ENCODE measurements around the gene BTBD2.

BTBD2 gene

GRCh38 chr19:2050349-2050990 is 35.0 kb upstream of the BTBD2 start:
- H3K9me3 ChIP-seq (ENCODE audit: control insufficient read depth in 1 of 2, low read length in 2 of 2) = no peaks in the 10 kb centered on the region
- H3K9ac ChIP-seq (ENCODE audit: low read depth in 1 of 2, low read length in 2 of 2) = peak overlapping the region; percentile 98 to 100
- peaks cover 52 to 62% of the 10 kb centered on the region in 2 donors for H3K4me1 ChIP-seq (ENCODE audit: control insufficient read depth in 1 of 2, insufficient read depth in 2 of 2, low read length in 2 of 2)
- H3K36me3 ChIP-seq (ENCODE audit: control insufficient read depth in 1 of 2, insufficient read depth in 2 of 2, low read length in 2 of 2) = peaks cover 11 to 19% of the 10 kb centered on the region in 2 donors
- no peaks in the 10 kb centered on the region for H3K27me3 ChIP-seq (ENCODE audit: control insufficient read depth in 1 of 2, insufficient read depth in 2 of 2, low read length in 2 of 2)
- H3K4me3 ChIP-seq (ENCODE audit: low read depth in 1 of 2, low read length in 2 of 2) = peak overlapping the region; percentile 91 to 94
- H3K27ac ChIP-seq (ENCODE audit: low read depth, low read length) = peak overlapping the region; percentile 96

GRCh38 chr19:2049741-2050348 is 34.3 kb upstream of the BTBD2 start:
- H3K4me1 ChIP-seq (ENCODE audit: control insufficient read depth in 1 of 2, insufficient read depth in 2 of 2, low read length in 2 of 2) = peaks cover 53 to 64% of the 10 kb centered on the region in 2 donors
- peak overlapping the region; percentile 98 to 100 for H3K9ac ChIP-seq (ENCODE audit: low read depth in 1 of 2, low read length in 2 of 2)
- peak overlapping the region; percentile 91 to 94 for H3K4me3 ChIP-seq (ENCODE audit: low read depth in 1 of 2, low read length in 2 of 2)
- no peaks in the 10 kb centered on the region for H3K27me3 ChIP-seq (ENCODE audit: control insufficient read depth in 1 of 2, insufficient read depth in 2 of 2, low read length in 2 of 2)
- H3K36me3 ChIP-seq (ENCODE audit: control insufficient read depth in 1 of 2, insufficient read depth in 2 of 2, low read length in 2 of 2) = peaks cover 11 to 25% of the 10 kb centered on the region in 2 donors
- peak overlapping the region; percentile 96 for H3K27ac ChIP-seq (ENCODE audit: low read depth, low read length)
- H3K9me3 ChIP-seq (ENCODE audit: control insufficient read depth in 1 of 2, low read length in 2 of 2) = no peaks in the 10 kb centered on the region

GRCh38 chr19:2048959-2049740 is 33.6 kb upstream of the BTBD2 start:
- H3K4me3 ChIP-seq (ENCODE audit: low read depth in 1 of 2, low read length in 2 of 2) = peak overlapping the region; percentile 91 to 94
- peak overlapping the region; percentile 96 for H3K27ac ChIP-seq (ENCODE audit: low read depth, low read length)
- H3K9ac ChIP-seq (ENCODE audit: low read depth in 1 of 2, low read length in 2 of 2) = peak overlapping the region; percentile 98 to 100
- H3K9me3 ChIP-seq (ENCODE audit: control insufficient read depth in 1 of 2, low read length in 2 of 2) = no peaks in the 10 kb centered on the region
- peaks cover 11 to 32% of the 10 kb centered on the region in 2 donors for H3K36me3 ChIP-seq (ENCODE audit: control insufficient read depth in 1 of 2, insufficient read depth in 2 of 2, low read length in 2 of 2)
- no peaks in the 10 kb centered on the region for H3K27me3 ChIP-seq (ENCODE audit: control insufficient read depth in 1 of 2, insufficient read depth in 2 of 2, low read length in 2 of 2)
- peaks cover 56 to 71% of the 10 kb centered on the region in 2 donors for H3K4me1 ChIP-seq (ENCODE audit: control insufficient read depth in 1 of 2, insufficient read depth in 2 of 2, low read length in 2 of 2)

GRCh38 chr19:2048104-2048958 is 32.8 kb upstream of the BTBD2 start:
- Histone ChIP-seq H3K36me3 (ENCODE audit: control insufficient read depth in 1 of 2, insufficient read depth in 2 of 2, low read length in 2 of 2) (peaks cover 11 to 37% of the 10 kb centered on the region in 2 donors), H3K9ac (ENCODE audit: low read depth in 1 of 2, low read length in 2 of 2) (peak overlapping the region; percentile 98 to 100), H3K27ac (ENCODE audit: low read depth, low read length) (peak overlapping the region; percentile 5), H3K27me3 (ENCODE audit: control insufficient read depth in 1 of 2, insufficient read depth in 2 of 2, low read length in 2 of 2) (no peaks in the 10 kb centered on the region), H3K4me1 (ENCODE audit: control insufficient read depth in 1 of 2, insufficient read depth in 2 of 2, low read length in 2 of 2) (peaks cover 59 to 72% of the 10 kb centered on the region in 2 donors), H3K9me3 (ENCODE audit: control insufficient read depth in 1 of 2, low read length in 2 of 2) (no peaks in the 10 kb centered on the region), H3K4me3 (ENCODE audit: low read depth in 1 of 2, low read length in 2 of 2) (peak overlapping the region; percentile 91 to 94)

- H3K27ac ChIP-seq (ENCODE audit: low read depth, low read length) = peak overlapping the region; percentile 30
- peak overlapping the region in 1 of 2 donors; percentile 94 for H3K4me3 ChIP-seq (ENCODE audit: low read depth in 1 of 2, low read length in 2 of 2)
Measured at GRCh38 chr19:2047449-2048103, 32.1 kb upstream of the BTBD2 start.

DNA sequence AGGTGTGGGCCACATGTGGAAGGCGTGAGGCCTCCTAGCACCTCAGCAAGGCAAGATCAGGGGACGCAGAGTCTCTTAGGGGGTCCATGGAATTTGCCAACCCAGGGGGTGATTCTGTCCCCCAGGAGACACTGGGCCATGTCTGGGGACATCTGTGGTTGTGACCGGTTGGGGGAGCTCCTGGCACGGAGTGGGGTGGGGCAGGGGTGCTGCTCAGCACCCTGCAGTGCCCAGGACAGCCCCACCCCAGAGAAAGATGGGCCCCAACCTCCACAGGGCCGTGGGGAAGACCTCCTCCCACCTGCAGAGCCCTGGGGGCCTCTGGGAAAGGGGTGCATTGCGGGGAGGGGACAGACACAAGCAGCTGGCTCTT is 31.5 kb upstream of the BTBD2 start:
- Histone ChIP-seq H3K27ac (ENCODE audit: low read depth, low read length) (peak overlapping the region; percentile 30), H3K36me3 (ENCODE audit: control insufficient read depth in 1 of 2, insufficient read depth in 2 of 2, low read length in 2 of 2) (peaks cover 11 to 44% of the 10 kb centered on the region in 2 donors), H3K4me3 (ENCODE audit: low read depth in 1 of 2, low read length in 2 of 2) (peak overlapping the region in 1 of 2 donors; percentile 94), H3K9me3 (ENCODE audit: control insufficient read depth in 1 of 2, low read length in 2 of 2) (no peaks in the 10 kb centered on the region), H3K27me3 (ENCODE audit: control insufficient read depth in 1 of 2, insufficient read depth in 2 of 2, low read length in 2 of 2) (no peaks in the 10 kb centered on the region), H3K9ac (ENCODE audit: low read depth in 1 of 2, low read length in 2 of 2) (peak overlapping the region in 1 of 2 donors; percentile 49), H3K4me1 (ENCODE audit: control insufficient read depth in 1 of 2, insufficient read depth in 2 of 2, low read length in 2 of 2) (peaks cover 65 to 78% of the 10 kb centered on the region in 2 donors)

More at GRCh38 chr19:2047449-2048103, 32.1 kb upstream of the BTBD2 start:
- H3K4me1 ChIP-seq (ENCODE audit: control insufficient read depth in 1 of 2, insufficient read depth in 2 of 2, low read length in 2 of 2) = peaks cover 66 to 80% of the 10 kb centered on the region in 2 donors
- no peaks in the 10 kb centered on the region for H3K27me3 ChIP-seq (ENCODE audit: control insufficient read depth in 1 of 2, insufficient read depth in 2 of 2, low read length in 2 of 2)
- peak overlapping the region; percentile 49 to 100 for H3K9ac ChIP-seq (ENCODE audit: low read depth in 1 of 2, low read length in 2 of 2)
- H3K36me3 ChIP-seq (ENCODE audit: control insufficient read depth in 1 of 2, insufficient read depth in 2 of 2, low read length in 2 of 2) = peaks cover 11 to 44% of the 10 kb centered on the region in 2 donors
- no peaks in the 10 kb centered on the region for H3K9me3 ChIP-seq (ENCODE audit: control insufficient read depth in 1 of 2, low read length in 2 of 2)

DNA sequence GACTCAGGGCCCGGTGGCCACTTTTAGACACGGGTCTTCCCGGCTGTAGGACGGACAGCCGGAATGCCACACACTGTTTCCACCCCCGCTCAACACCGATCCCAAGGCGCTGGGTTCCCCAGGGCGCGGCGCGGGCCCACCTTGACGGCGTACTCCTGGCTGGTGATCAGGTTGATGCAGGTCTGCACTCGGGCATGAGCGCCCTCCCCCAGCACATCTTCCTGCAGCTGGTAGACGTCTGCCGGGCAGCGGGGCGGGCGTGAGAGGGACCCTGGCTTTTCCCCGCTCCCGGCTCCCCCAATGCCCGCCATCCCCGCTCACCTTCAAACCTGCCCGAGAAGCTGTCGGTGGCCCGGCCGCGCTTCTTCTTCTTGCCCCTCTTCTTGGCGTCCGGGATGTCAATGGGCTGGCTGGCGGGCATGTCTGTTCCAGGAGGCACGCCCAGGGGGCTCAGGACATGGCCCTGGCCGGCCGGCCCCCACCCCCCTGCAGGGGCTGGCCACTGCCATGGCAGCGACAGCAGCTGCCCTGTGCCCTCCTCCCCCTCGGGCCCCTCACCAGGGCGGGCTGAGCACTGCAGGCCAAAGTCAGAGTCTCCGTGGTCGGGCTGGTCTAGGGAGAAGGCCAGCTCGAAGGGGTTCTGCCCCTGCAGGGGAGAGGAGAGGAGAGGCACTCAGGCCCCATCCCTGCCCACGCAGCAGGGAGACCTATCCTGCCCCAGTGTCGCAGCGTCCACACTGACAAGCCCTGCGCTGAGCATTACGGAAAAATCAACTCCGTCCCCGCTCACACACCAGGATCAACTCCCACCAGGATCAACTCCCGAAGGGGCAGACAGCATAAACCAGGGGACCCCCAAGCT is 30.8 kb upstream of the BTBD2 start:
- Histone ChIP-seq H3K9ac (ENCODE audit: low read depth in 1 of 2, low read length in 2 of 2) (no peak overlapping the region), H3K4me3 (ENCODE audit: low read depth in 1 of 2, low read length in 2 of 2) (no peak overlapping the region), H3K9me3 (ENCODE audit: control insufficient read depth in 1 of 2, low read length in 2 of 2) (no peaks in the 10 kb centered on the region), H3K36me3 (ENCODE audit: control insufficient read depth in 1 of 2, insufficient read depth in 2 of 2, low read length in 2 of 2) (peaks cover 15 to 46% of the 10 kb centered on the region in 2 donors), H3K27ac (ENCODE audit: low read depth, low read length) (no peak overlapping the region), H3K4me1 (ENCODE audit: control insufficient read depth in 1 of 2, insufficient read depth in 2 of 2, low read length in 2 of 2) (peaks cover 63 to 76% of the 10 kb centered on the region in 2 donors), H3K27me3 (ENCODE audit: control insufficient read depth in 1 of 2, insufficient read depth in 2 of 2, low read length in 2 of 2) (no peaks in the 10 kb centered on the region)

DNA sequence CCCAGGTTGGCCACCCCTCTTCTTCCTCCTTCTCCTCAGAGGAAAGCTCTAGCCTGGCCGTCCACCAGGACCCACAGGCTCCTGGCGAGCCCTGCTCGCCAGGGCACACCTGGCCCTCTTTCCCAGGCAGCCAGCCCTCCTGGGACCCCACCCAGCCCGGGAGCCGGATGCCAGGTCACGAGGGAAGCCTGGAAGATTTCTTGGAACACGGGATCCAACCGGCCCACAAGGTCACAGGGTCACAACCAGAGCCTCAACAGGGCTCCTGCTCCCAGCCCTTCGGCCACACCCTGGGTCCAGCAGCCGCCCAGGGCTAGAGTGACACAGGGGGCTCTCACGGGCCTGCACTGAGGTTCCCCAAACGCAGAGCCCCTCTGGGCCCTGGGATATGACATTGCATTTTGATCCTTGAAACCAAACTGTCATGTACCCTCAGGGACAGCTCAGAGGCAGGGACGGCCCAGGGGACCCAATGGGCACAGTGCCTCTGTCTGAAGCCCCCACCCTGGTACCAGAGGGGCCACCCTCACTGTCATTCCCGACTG is 30.1 kb upstream of the BTBD2 start:
- peaks cover 22 to 53% of the 10 kb centered on the region in 2 donors for H3K36me3 ChIP-seq (ENCODE audit: control insufficient read depth in 1 of 2, insufficient read depth in 2 of 2, low read length in 2 of 2)
- no peaks in the 10 kb centered on the region for H3K9me3 ChIP-seq (ENCODE audit: control insufficient read depth in 1 of 2, low read length in 2 of 2)
- no peaks in the 10 kb centered on the region for H3K27me3 ChIP-seq (ENCODE audit: control insufficient read depth in 1 of 2, insufficient read depth in 2 of 2, low read length in 2 of 2)
- peaks cover 70 to 82% of the 10 kb centered on the region in 2 donors for H3K4me1 ChIP-seq (ENCODE audit: control insufficient read depth in 1 of 2, insufficient read depth in 2 of 2, low read length in 2 of 2)
- H3K4me3 ChIP-seq (ENCODE audit: low read depth in 1 of 2, low read length in 2 of 2) = no peak overlapping the region
- H3K9ac ChIP-seq (ENCODE audit: low read depth in 1 of 2, low read length in 2 of 2) = no peak overlapping the region
- peak overlapping the region; percentile 20 for H3K27ac ChIP-seq (ENCODE audit: low read depth, low read length)

Measured in duodenal mucosa (tissue), 2 donors.